IMR-90 (cell line): ENCODE measurements around the gene CTNNBIP1. TPM values are rescaled to one million over a fixed set of nuclear protein-coding genes. Genes with fewer than 3 reads are reported as not detected.

Source experiments
- ATAC-seq: fragments of 200-7000 bp; cut with Tn5 transposase; 2 replicates; pipeline ENCODE4 v1.9.1; 2020; ENCODE audit warnings: low read depth, mild to moderate bottlenecking, moderate library complexity
- BruUV-seq: library from RNA; stranded (reverse); fragments of 400-500 nt; replicated peaks from 2 replicates; lab custom pipeline; 2021; lab: Mats Ljungman, UMichigan
- CTCF ChIA-PET: fragments of 300-600 bp; formaldehyde crosslinking; extraction: SDS; loops from one replicate; lab custom pipeline; 2021; ENCODE audit warnings: antibody characterized with exemption; lab: Yijun Ruan, JAX
- POLR2A ChIA-PET: fragments of 300-600 bp; sonication (Branson Sonifier 250); formaldehyde crosslinking; loops from one replicate; lab custom pipeline; 2022; ENCODE audit warnings: antibody characterized with exemption; ENCODE audit not compliant: unreplicated experiment; lab: Charles Lee
- DNase-seq: peaks from one replicate; pipeline ENCODE4 v3.0.0; 2013
- H2AFZ ChIP-seq: replicated peaks from 2 replicates; pipeline ENCODE3; 2013; ENCODE audit warnings: low read length, mild to moderate bottlenecking; ENCODE audit not compliant: poor library complexity
- H2AK5ac ChIP-seq: 2 replicates; pipeline ENCODE4 v1.6.1; 2013; ENCODE audit warnings: low read depth, low read length, inconsistent platforms
- H2AK9ac ChIP-seq: replicated peaks from 2 replicates; pipeline ENCODE3; 2013; ENCODE audit warnings: mild to moderate bottlenecking, low read depth, low read length, moderate library complexity; ENCODE audit not compliant: poor library complexity
- H2BK120ac ChIP-seq: 2 replicates; pipeline ENCODE4 v1.6.1; 2013; ENCODE audit warnings: low read depth, low read length, inconsistent platforms
- H2BK15ac ChIP-seq: 3 replicates; pipeline ENCODE4 v1.6.1; 2013; ENCODE audit warnings: low read depth, low read length, inconsistent platforms
- H2BK20ac ChIP-seq: 2 replicates; pipeline ENCODE4 v1.6.1; 2013; ENCODE audit warnings: low read depth, mild to moderate bottlenecking, inconsistent platforms, low read length, moderate library complexity
- H2BK5ac ChIP-seq: 2 replicates; pipeline ENCODE4 v1.6.1; 2013; ENCODE audit warnings: mild to moderate bottlenecking, low read depth, low read length, inconsistent platforms; ENCODE audit not compliant: poor library complexity, severe bottlenecking
- H3K14ac ChIP-seq: replicated peaks from 2 replicates; pipeline ENCODE4 v1.6.1; 2013; ENCODE audit warnings: low read depth, low read length, inconsistent platforms
- H3K18ac ChIP-seq: 2 replicates; pipeline ENCODE4 v1.6.1; 2013; ENCODE audit warnings: low read depth, low read length, control low read depth
- H3K23ac ChIP-seq: 2 replicates; pipeline ENCODE4 v1.6.1; 2013; ENCODE audit warnings: low read depth, low read length, inconsistent platforms
- H3K27ac ChIP-seq: 2 replicates; pipeline ENCODE4 v1.5.1; 2013; ENCODE audit warnings: mild to moderate bottlenecking, control low read depth, low read length; ENCODE audit not compliant: insufficient read depth
- H3K27me3 ChIP-seq: 2 replicates; pipeline ENCODE4 v1.6.1; 2013; ENCODE audit warnings: low read length; ENCODE audit not compliant: control insufficient read depth, insufficient read depth
- H3K36me3 ChIP-seq: 2 replicates; pipeline ENCODE4 v1.6.1; 2013; ENCODE audit warnings: low read length, mixed read lengths; ENCODE audit not compliant: control insufficient read depth, insufficient read depth
- H3K4ac ChIP-seq: 2 replicates; pipeline ENCODE4 v1.6.1; 2013; ENCODE audit warnings: low read depth, low read length, inconsistent platforms
- H3K4me1 ChIP-seq: 2 replicates; pipeline ENCODE4 v1.6.1; 2013; ENCODE audit warnings: low read length, mixed read lengths; ENCODE audit not compliant: control insufficient read depth, insufficient read depth
- H3K4me2 ChIP-seq: 2 replicates; pipeline ENCODE4 v1.6.1; 2013; ENCODE audit warnings: low read depth, mild to moderate bottlenecking, control low read depth, low read length, moderate library complexity
- H3K4me3 ChIP-seq: 2 replicates; pipeline ENCODE4 v1.5.1; 2013; ENCODE audit warnings: low read depth, mild to moderate bottlenecking, control low read depth, low read length, moderate library complexity; ENCODE audit not compliant: insufficient read depth
- H3K56ac ChIP-seq: 2 replicates; pipeline ENCODE4 v1.6.1; 2013; ENCODE audit warnings: low read length, inconsistent platforms; ENCODE audit not compliant: insufficient read depth; ENCODE audit errors: extremely low read depth
- H3K79me1 ChIP-seq, 2 experiments: 2 replicates each; pipeline ENCODE4 v1.6.1; 2013; ENCODE audit warnings: low read length in 2 of 2, inconsistent platforms in 1 of 2, low read depth in 1 of 2
- H3K9ac ChIP-seq: 2 replicates; pipeline ENCODE4 v1.6.1; 2013; ENCODE audit warnings: low read depth, low read length, control low read depth
- H3K9me1 ChIP-seq: 2 replicates; pipeline ENCODE4 v1.6.1; 2013; ENCODE audit warnings: low read length, inconsistent platforms; ENCODE audit not compliant: insufficient read depth
- H3K9me3 ChIP-seq: 2 replicates; pipeline ENCODE4 v1.6.1; 2013; ENCODE audit warnings: low read length; ENCODE audit not compliant: control insufficient read depth, insufficient read depth
- H4K20me1 ChIP-seq: 2 replicates; pipeline ENCODE4 v1.6.1; 2013; ENCODE audit warnings: low read length, inconsistent platforms; ENCODE audit not compliant: insufficient read depth
- H4K5ac ChIP-seq: 2 replicates; pipeline ENCODE4 v1.6.1; 2013; ENCODE audit warnings: mild to moderate bottlenecking, low read depth, low read length, control low read depth
- H4K8ac ChIP-seq, 2 experiments: 2 replicates each; pipeline ENCODE4 v1.6.1; 2013; ENCODE audit warnings: low read depth in 2 of 2, low read length in 2 of 2, control low read depth in 1 of 2, inconsistent platforms in 1 of 2
- H4K91ac ChIP-seq: 2 replicates; pipeline ENCODE4 v1.6.1; 2013; ENCODE audit warnings: low read depth, low read length, inconsistent platforms; ENCODE audit not compliant: insufficient read depth
- BHLHE40 ChIP-seq: fragments of 150-350 bp; IDR thresholded peaks from 2 replicates; pipeline ENCODE4 v1.6.1; 2016; ENCODE audit warnings: mild to moderate bottlenecking, low read depth, low read length
- CEBPB ChIP-seq: IDR thresholded peaks from 2 replicates; pipeline ENCODE4 v1.6.1; 2012; ENCODE audit warnings: low read depth, low read length, improper control_type of control experiment
- CHD1 ChIP-seq: IDR thresholded peaks from 2 replicates; pipeline ENCODE4 v1.6.1; 2012; ENCODE audit warnings: low read depth, low read length, improper control_type of control experiment
- FOS ChIP-seq: fragments of 150-350 bp; IDR thresholded peaks from 2 replicates; pipeline ENCODE4 v1.6.1; 2016; ENCODE audit warnings: low read depth, low read length
- MAFK ChIP-seq: IDR thresholded peaks from 2 replicates; pipeline ENCODE4 v1.6.1; 2012; ENCODE audit warnings: low read depth, low read length, improper control_type of control experiment
- MAZ ChIP-seq: IDR thresholded peaks from 2 replicates; pipeline ENCODE4 v1.6.1; 2012; ENCODE audit warnings: low read depth, mild to moderate bottlenecking, low read length, improper control_type of control experiment, moderate library complexity, borderline replicate concordance
- MXI1 ChIP-seq: IDR thresholded peaks from 2 replicates; pipeline ENCODE4 v1.6.1; 2012; ENCODE audit warnings: low read depth, mild to moderate bottlenecking, low read length, moderate library complexity, borderline replicate concordance
- NFE2L2 ChIP-seq: fragments of 150-350 bp; IDR thresholded peaks from 2 replicates; pipeline ENCODE4 v1.6.1; 2016; ENCODE audit warnings: low read depth, mild to moderate bottlenecking, low read length
- RCOR1 ChIP-seq: IDR thresholded peaks from 2 replicates; pipeline ENCODE4 v1.6.1; 2012; ENCODE audit warnings: mild to moderate bottlenecking, low read length, improper control_type of control experiment; ENCODE audit not compliant: insufficient replicate concordance
- RFX5 ChIP-seq: IDR thresholded peaks from 2 replicates; pipeline ENCODE4 v1.8.0; 2012; ENCODE audit warnings: low read depth, mild to moderate bottlenecking, low read length, moderate library complexity
- SMC3 ChIP-seq: fragments of 150-350 bp; IDR thresholded peaks from 2 replicates; pipeline ENCODE4 v1.6.1; 2016; ENCODE audit warnings: low read depth, mild to moderate bottlenecking, antibody characterized with exemption, low read length, moderate library complexity
- WGBS, 2 experiments: methylation state at CpG; one replicate each; pipeline versions ENCODE4 v1.1.5 to v1.1.7; 2013; ENCODE audit warnings: missing lambda C conversion rate in 2 of 2; ENCODE audit not compliant: insufficient read length in 1 of 2; ENCODE audit errors: extremely low coverage in 2 of 2; 5-methylcytosine and 5-hydroxymethylcytosine counted together
- dilution Hi-C: fragments of 300-500 bp; cut with HindIII; formaldehyde crosslinking; loops from one replicate; pipeline ENCODE4 v1.14.3; 2018; ENCODE audit warnings: low sequenced_read_pairs; ENCODE audit not compliant: unreplicated experiment
- in situ Hi-C: fragments of 300-500 bp; cut with MboI; formaldehyde crosslinking; loops from 3 replicates; pipeline ENCODE4 v1.14.3; 2019; ENCODE audit warnings: low sequenced_read_pairs, inconsistent platforms, mixed read lengths
- intact Hi-C: fragments of 100-400 bp; cut with micrococcal nuclease; formaldehyde crosslinking; loops from 2 replicates; pipeline ENCODE4 v1.10.0; 2022
- polyA plus RNA-seq, 3 experiments: library from polyadenylated mRNA; depleted of rRNA; stranded (reverse); fragments of >200 nt; gene quantifications; 2 replicates each; pipeline ENCODE4 v1.2.3, GENCODE V29; 2012; ENCODE audit warnings: low replicate concordance in 1 of 3
- total RNA-seq: library from RNA; depleted of rRNA; stranded (reverse); fragments of >200 nt; gene quantifications from 2 replicates; pipeline ENCODE4 v1.2.3, GENCODE V29; 2012
- TF ChIP-seq, protein P1 (sequence below): conservative IDR thresholded peaks from 2 replicates; pipeline ENCODE4 v1.5.1; 2012; ENCODE audit warnings: mild to moderate bottlenecking, low read depth, low read length, improper control_type of control experiment
- TF ChIP-seq, protein P2 (sequence below): fragments of 150-350 bp; IDR thresholded peaks from 2 replicates; pipeline ENCODE4 v1.6.1; 2016; ENCODE audit warnings: low read depth, mild to moderate bottlenecking, low read length, moderate library complexity, borderline replicate concordance
- TF ChIP-seq, protein P3 (sequence below): fragments of 150-350 bp; IDR thresholded peaks from 2 replicates; pipeline ENCODE4 v1.6.1; 2017; ENCODE audit warnings: mild to moderate bottlenecking, antibody characterized with exemption, low read length, low read depth

Gene CTNNBIP1
- total and polyA plus RNA-seq, 2 of the 4 experiments (the other 2 are of a cell fraction) = 24.7 to 28.5 TPM

DNA sequence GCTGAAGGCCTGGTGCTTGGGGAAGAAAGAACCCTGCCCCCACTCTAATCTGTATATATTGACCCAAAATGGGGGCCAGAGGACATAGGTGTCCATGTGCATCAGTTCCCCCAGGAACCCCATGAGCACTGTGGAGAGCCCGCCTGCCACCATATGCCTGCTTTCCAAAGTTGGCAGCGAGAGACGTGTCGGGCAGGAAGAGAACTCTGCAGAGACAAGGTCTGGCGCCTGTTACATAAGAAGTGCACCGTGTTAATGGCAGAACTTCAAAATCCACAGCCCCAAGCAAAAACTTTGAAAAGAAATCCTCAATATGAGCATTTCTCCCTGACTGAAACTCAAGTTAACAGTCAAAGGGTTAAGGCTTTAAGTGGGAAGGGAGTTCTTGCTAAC, 8.0 kb downstream of the CTNNBIP1 start:
- Histone ChIP-seq H3K79me1 (peaks cover 31 to 68% of the 10 kb centered on the region in 2 experiments), H4K20me1 (no peaks in the 10 kb centered on the region; the same call in 1 of the 2 replicates), H3K4me2 (no peak overlapping the region), H2AFZ (no peak overlapping the region), H3K23ac (no peak overlapping the region), H3K9me3 (no peaks in the 10 kb centered on the region), H3K18ac (no peak overlapping the region), H2BK5ac (no peak overlapping the region), H4K5ac (no peak overlapping the region), H2BK120ac (no peak overlapping the region), H4K91ac (no peak overlapping the region), H3K4me1 (peaks cover 3% of the 10 kb centered on the region; the same call in 1 of the 2 replicates), H3K14ac (no peak overlapping the region), H2AK9ac (no peak overlapping the region), H3K9ac (no peak overlapping the region), H2BK20ac (no peak overlapping the region), H3K9me1 (peaks cover 13% of the 10 kb centered on the region), H3K4ac (no peak overlapping the region), H4K8ac (no peak overlapping the region), H3K56ac (no peak overlapping the region), H3K4me3 (no peak overlapping the region), H3K36me3 (no peaks in the 10 kb centered on the region), H3K27ac (no peak overlapping the region), H2AK5ac (no peak overlapping the region), H2BK15ac (no peak overlapping the region), H3K27me3 (no peaks in the 10 kb centered on the region)
- intact Hi-C loops = no loop called here
- 93% methylated on average over 5 of the region's 6 CpGs; no CpG with 5 or more reads in 1 of the 2 experiments for WGBS, 2 experiments
- ATAC-seq (no peak), DNase-seq (no peak)
- POLR2A ChIA-PET = no interaction called here
- CTCF ChIA-PET = no interaction called here
- in situ Hi-C loops = no loop called here
- BruUV-seq = no TSS peak
- dilution Hi-C loops = no loop called here
- TF ChIP-seq, protein P1, sequence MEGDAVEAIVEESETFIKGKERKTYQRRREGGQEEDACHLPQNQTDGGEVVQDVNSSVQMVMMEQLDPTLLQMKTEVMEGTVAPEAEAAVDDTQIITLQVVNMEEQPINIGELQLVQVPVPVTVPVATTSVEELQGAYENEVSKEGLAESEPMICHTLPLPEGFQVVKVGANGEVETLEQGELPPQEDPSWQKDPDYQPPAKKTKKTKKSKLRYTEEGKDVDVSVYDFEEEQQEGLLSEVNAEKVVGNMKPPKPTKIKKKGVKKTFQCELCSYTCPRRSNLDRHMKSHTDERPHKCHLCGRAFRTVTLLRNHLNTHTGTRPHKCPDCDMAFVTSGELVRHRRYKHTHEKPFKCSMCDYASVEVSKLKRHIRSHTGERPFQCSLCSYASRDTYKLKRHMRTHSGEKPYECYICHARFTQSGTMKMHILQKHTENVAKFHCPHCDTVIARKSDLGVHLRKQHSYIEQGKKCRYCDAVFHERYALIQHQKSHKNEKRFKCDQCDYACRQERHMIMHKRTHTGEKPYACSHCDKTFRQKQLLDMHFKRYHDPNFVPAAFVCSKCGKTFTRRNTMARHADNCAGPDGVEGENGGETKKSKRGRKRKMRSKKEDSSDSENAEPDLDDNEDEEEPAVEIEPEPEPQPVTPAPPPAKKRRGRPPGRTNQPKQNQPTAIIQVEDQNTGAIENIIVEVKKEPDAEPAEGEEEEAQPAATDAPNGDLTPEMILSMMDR = no peak
- TF ChIP-seq, protein P2, sequence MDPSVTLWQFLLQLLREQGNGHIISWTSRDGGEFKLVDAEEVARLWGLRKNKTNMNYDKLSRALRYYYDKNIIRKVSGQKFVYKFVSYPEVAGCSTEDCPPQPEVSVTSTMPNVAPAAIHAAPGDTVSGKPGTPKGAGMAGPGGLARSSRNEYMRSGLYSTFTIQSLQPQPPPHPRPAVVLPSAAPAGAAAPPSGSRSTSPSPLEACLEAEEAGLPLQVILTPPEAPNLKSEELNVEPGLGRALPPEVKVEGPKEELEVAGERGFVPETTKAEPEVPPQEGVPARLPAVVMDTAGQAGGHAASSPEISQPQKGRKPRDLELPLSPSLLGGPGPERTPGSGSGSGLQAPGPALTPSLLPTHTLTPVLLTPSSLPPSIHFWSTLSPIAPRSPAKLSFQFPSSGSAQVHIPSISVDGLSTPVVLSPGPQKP = no peak
- TF ChIP-seq MAZ (no peak), FOS (no peak), BHLHE40 (no peak), CEBPB (no peak), NFE2L2 (no peak), RFX5 (no peak), MAFK (no peak), CHD1 (no peak), RCOR1 (no peak), MXI1 (no peak), SMC3 (no peak)
- TF ChIP-seq, protein P3, sequence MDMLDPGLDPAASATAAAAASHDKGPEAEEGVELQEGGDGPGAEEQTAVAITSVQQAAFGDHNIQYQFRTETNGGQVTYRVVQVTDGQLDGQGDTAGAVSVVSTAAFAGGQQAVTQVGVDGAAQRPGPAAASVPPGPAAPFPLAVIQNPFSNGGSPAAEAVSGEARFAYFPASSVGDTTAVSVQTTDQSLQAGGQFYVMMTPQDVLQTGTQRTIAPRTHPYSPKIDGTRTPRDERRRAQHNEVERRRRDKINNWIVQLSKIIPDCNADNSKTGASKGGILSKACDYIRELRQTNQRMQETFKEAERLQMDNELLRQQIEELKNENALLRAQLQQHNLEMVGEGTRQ = no peak
